K562 (cell line): ENCODE measurements around the gene PXK. TPM values are rescaled to one million over a fixed set of nuclear protein-coding genes. Genes with fewer than 3 reads are reported as not detected.

Experiments used
- ATAC-seq: fragments of 200-7000 bp; cut with Tn5 transposase; 3 replicates; pipeline ENCODE4 v1.9.1; 2020; ENCODE audit warnings: moderate library complexity
- BruUV-seq: library from RNA; stranded (reverse); fragments of 400-500 nt; replicated peaks from 2 replicates; lab custom pipeline; 2021; lab: Mats Ljungman, UMichigan
- CTCF ChIA-PET: fragments of 300-600 bp; formaldehyde crosslinking; extraction: SDS; loops from one replicate; lab custom pipeline; 2021; ENCODE audit warnings: low intra/inter-chr PET ratio; lab: Yijun Ruan, JAX
- POLR2A ChIA-PET: fragments of 300-600, 350-650 bp; sonication (Branson Sonifier 250); formaldehyde crosslinking; extraction: SDS; loops from one replicate; lab custom pipeline; 2021; ENCODE audit warnings: antibody characterized with exemption, inconsistent platforms; lab: Yijun Ruan, JAX
- DNase-seq, 4 experiments: peaks; one replicate each; pipeline versions ENCODE4 v3.0.0 to v3.0.0-alpha.2; 2011 to 2018; ENCODE audit warnings: low spot score in 3 of 4, mixed read lengths in 3 of 4; ENCODE audit errors: extremely low read depth in 1 of 4
- FAIRE-seq: peaks from 2 replicates; lab custom pipeline; 2011; peaks lifted over from hg19 to GRCh38; lab: Jason Lieb, UNC
- H2AFZ ChIP-seq: 2 replicates; pipeline ENCODE4 v1.6.0; 2011; ENCODE audit warnings: low read depth, low read length, control low read depth, inconsistent platforms
- H3K27ac ChIP-seq: fragments of 200-600 bp; 3 replicates; pipeline ENCODE4 v1.8.0; 2011; ENCODE audit warnings: low read depth, mild to moderate bottlenecking, control low read depth, inconsistent platforms, low read length, moderate library complexity, mixed read lengths; ENCODE audit errors: extremely low read depth
- H3K27me3 ChIP-seq, 2 experiments: fragments of 300-600 bp in 1 of 2; 2 replicates in 1 of 2; 3 replicates in 1 of 2; pipeline versions ENCODE4 v1.6.0 to v1.8.0; 2011; ENCODE audit warnings: inconsistent platforms in 2 of 2, low read length in 2 of 2, mild to moderate bottlenecking in 1 of 2, mixed read lengths in 1 of 2, moderate library complexity in 1 of 2; ENCODE audit not compliant: control insufficient read depth in 2 of 2, insufficient read depth in 2 of 2
- H3K36me3 ChIP-seq: fragments of 300-600 bp; 3 replicates; pipeline ENCODE4 v1.8.0; 2011; ENCODE audit warnings: mild to moderate bottlenecking, low read length, inconsistent platforms; ENCODE audit not compliant: control insufficient read depth, insufficient read depth
- H3K4me1 ChIP-seq, 2 experiments: fragments of 200-600 bp in 1 of 2; replicated peaks in 1 of 2; 2 replicates in 1 of 2; 3 replicates in 1 of 2; pipeline versions ENCODE4 v1.5.1 to v1.8.0; 2011; ENCODE audit warnings: inconsistent platforms in 2 of 2, low read length in 2 of 2, mild to moderate bottlenecking in 1 of 2, mixed read lengths in 1 of 2, moderate library complexity in 1 of 2; ENCODE audit not compliant: control insufficient read depth in 2 of 2, insufficient read depth in 2 of 2
- H3K4me2 ChIP-seq: 2 replicates; pipeline ENCODE4 v1.6.1; 2011; ENCODE audit warnings: low read length, control low read depth, inconsistent platforms, mixed read lengths; ENCODE audit not compliant: insufficient read depth
- H3K4me3 ChIP-seq: fragments of 200-600 bp; sonication (generic), shearing (Covaris generic); 2 replicates; pipeline ENCODE4 v1.5.1; 2016; ENCODE audit warnings: control low read depth, inconsistent platforms
- H3K79me2 ChIP-seq: fragments of 200-600 bp; 3 replicates; pipeline ENCODE4 v1.8.0; 2011; ENCODE audit warnings: low read length, inconsistent platforms; ENCODE audit not compliant: control insufficient read depth, insufficient read depth
- H3K9ac ChIP-seq, 2 experiments: 2 replicates each; pipeline versions ENCODE4 v1.6.0 to v1.6.1; 2011; ENCODE audit warnings: low read depth in 2 of 2, low read length in 2 of 2, control low read depth in 1 of 2, inconsistent platforms in 1 of 2, mild to moderate bottlenecking in 1 of 2, mixed read lengths in 1 of 2; ENCODE audit not compliant: insufficient read depth in 1 of 2
- H3K9me1 ChIP-seq: one replicate; pipeline ENCODE4 v1.6.0; 2011; ENCODE audit warnings: inconsistent platforms, mild to moderate bottlenecking, low read length, moderate library complexity; ENCODE audit not compliant: control insufficient read depth, insufficient read depth
- H3K9me3 ChIP-seq: replicated peaks from 2 replicates; pipeline ENCODE4 v1.5.1; 2011; ENCODE audit warnings: low read depth, low read length, inconsistent platforms; ENCODE audit not compliant: control insufficient read depth, insufficient read depth
- H4K20me1 ChIP-seq: replicated peaks from 2 replicates; pipeline ENCODE4 v1.6.1; 2011; ENCODE audit warnings: low read length, inconsistent platforms, mixed read lengths; ENCODE audit not compliant: control insufficient read depth, insufficient read depth
- ARHGAP35 ChIP-seq: fragments of 450-650 bp; IDR thresholded peaks from 2 replicates; pipeline ENCODE4 v1.6.1; 2018; ENCODE audit not compliant: partially characterized antibody
- EHMT2 ChIP-seq: fragments of 450-650 bp; IDR thresholded peaks from 2 replicates; pipeline ENCODE4 v1.6.1; 2018; ENCODE audit warnings: antibody characterized with exemption
- GABPA ChIP-seq: fragments of 200-800 bp; sonication (Bioruptor generic); conservative IDR thresholded peaks from 2 replicates; pipeline ENCODE4 v1.6.1; 2016; ENCODE audit warnings: low read depth, missing genetic modification characterization, missing compliant biosample characterization
- HDAC6 ChIP-seq: IDR thresholded peaks from 2 replicates; pipeline ENCODE4 v1.6.1; 2012; ENCODE audit warnings: low read depth, mild to moderate bottlenecking, control low read depth, inconsistent platforms, low read length, moderate library complexity
- HNRNPLL ChIP-seq: fragments of 200-400 bp; formaldehyde crosslinking; IDR thresholded peaks from 2 replicates; pipeline ENCODE4 v1.6.1; 2017; ENCODE audit warnings: low read length, low read depth, mild to moderate bottlenecking; ENCODE audit not compliant: poor library complexity, severe bottlenecking
- HOXB6 ChIP-seq: fragments of 250-450 bp; sonication (Bioruptor Pico); IDR thresholded peaks from 2 replicates; pipeline ENCODE4 v1.5.1; 2022; ENCODE audit warnings: mild to moderate bottlenecking, borderline replicate concordance
- KAT7 ChIP-seq: sonication (generic); formaldehyde crosslinking; IDR thresholded peaks from 2 replicates; pipeline ENCODE4 v1.8.0; 2022; ENCODE audit warnings: missing genetic modification reagents, mild to moderate bottlenecking, borderline replicate concordance
- REST ChIP-seq, 2 experiments: fragments of 450-650 bp; formaldehyde crosslinking in 1 of 2; IDR thresholded peaks; 2 replicates each; pipeline versions ENCODE4 v1.4.0 to v1.6.1; 2014 to 2020; ENCODE audit warnings: mild to moderate bottlenecking in 2 of 2, borderline replicate concordance in 1 of 2, low read depth in 1 of 2
- SMARCC2 ChIP-seq: fragments of 450-650 bp; IDR thresholded peaks from 2 replicates; pipeline ENCODE4 v1.6.1; 2017; ENCODE audit warnings: antibody characterized with exemption, moderate library complexity, mild to moderate bottlenecking, low read depth
- TCF3 ChIP-seq: sonication (generic); formaldehyde crosslinking; IDR thresholded peaks from 2 replicates; pipeline ENCODE4 v1.4.0; 2020; ENCODE audit warnings: mild to moderate bottlenecking, missing genetic modification reagents
- TFE3 ChIP-seq: fragments of 450-650 bp; formaldehyde crosslinking; IDR thresholded peaks from 2 replicates; pipeline ENCODE4 v1.4.0; 2020; ENCODE audit warnings: mild to moderate bottlenecking, mixed read lengths
- ZNF165 ChIP-seq: fragments of 250-450 bp; sonication (Bioruptor Pico); IDR thresholded peaks from 2 replicates; pipeline ENCODE4 v1.4.0; 2020; ENCODE audit warnings: borderline replicate concordance
- ZNF253 ChIP-seq: fragments of 250-450 bp; sonication (Bioruptor Pico); conservative IDR thresholded peaks from 2 replicates; pipeline ENCODE4 v1.6.1; 2021; ENCODE audit warnings: mild to moderate bottlenecking
- WGBS: fragments of 100-300 bp; shearing (Covaris generic); methylation state at CpG from one replicate; pipeline ENCODE4 v1.1.6; 2016; ENCODE audit warnings: low coverage, mixed read lengths; ENCODE audit not compliant: insufficient coverage; ENCODE audit errors: missing lambda C conversion rate; 5-methylcytosine and 5-hydroxymethylcytosine counted together
- in situ Hi-C: fragments of 300-500 bp; cut with MboI; formaldehyde crosslinking; loops from 4 replicates; pipeline ENCODE4 v1.15.0; 2018; ENCODE audit warnings: inconsistent platforms, mixed read lengths
- intact Hi-C: fragments of 100-400 bp; cut with micrococcal nuclease; formaldehyde crosslinking; loops from 2 replicates; pipeline ENCODE4 v1.14.2; 2022
- polyA plus RNA-seq, 8 experiments: library from polyadenylated mRNA; depleted of rRNA in 4 of 8; stranded (reverse) in 5 of 8; unstranded in 3 of 8; fragments of >200 nt; fragmentation: Nextera tagmentation in 2 of 8; fragmentation: Illumina TruSeq in 1 of 8; extraction: Ambion mirVana in 2 of 8; extraction: Trizol in 1 of 8; gene quantifications; 2 replicates each; pipeline versions ENCODE4 v1.2.1 to v1.2.3, GENCODE V29; 2011 to 2014; ENCODE audit warnings: inconsistent platforms in 1 of 8, missing spikeins in 1 of 8
- total RNA-seq, 7 experiments: library from RNA; depleted of rRNA in 6 of 7; stranded (reverse); fragments of >200 nt in 6 of 7; fragmentation: Illumina TruSeq in 2 of 7; extraction: Trizol in 2 of 7; gene quantifications; 2 replicates each; pipeline versions ENCODE4 v1.2.1 to v1.2.3, GENCODE V29; 2011 to 2021; ENCODE audit warnings: low replicate concordance in 1 of 7

Gene PXK
- total and polyA plus RNA-seq, 9 of the 15 experiments (the other 6 are each of a cell fraction or from before 2014, with no cell fraction given): 3.3 to 19.9 (median 11.3) TPM

DNA sequence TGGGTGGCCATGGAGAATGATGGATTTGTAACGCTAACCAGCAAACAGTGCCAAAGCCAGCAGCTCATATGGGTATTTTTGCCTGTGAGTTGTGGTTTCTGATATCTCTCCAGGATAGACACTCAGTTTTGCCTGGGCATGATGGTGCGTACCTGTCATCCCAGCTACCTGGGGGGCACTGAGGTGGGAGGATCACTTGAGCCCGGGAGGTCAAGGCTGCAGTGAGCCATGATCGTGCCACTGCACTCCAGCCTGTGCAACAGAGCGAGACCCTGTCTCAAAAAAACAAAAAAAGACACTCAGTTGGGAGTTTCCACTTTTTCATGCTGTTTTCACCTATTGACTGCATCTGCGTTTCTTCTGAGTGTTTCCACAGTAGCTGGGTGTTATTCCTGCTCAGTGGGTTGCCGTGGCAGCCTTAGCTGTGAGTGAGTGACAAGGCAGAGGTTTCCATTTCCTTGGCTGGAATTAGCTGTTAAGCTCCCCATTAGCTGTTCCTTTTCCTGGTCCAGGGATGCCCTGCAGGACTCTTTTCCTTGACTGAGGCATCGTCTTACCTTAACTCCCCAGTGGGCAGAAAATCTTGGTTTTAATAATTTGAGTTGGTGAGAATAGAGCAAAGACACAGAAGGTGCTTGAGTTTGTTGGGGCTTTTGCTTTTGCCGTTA lies 40.9 kb upstream of the PXK start:
- no TSS peak for BruUV-seq
- peaks cover 0 to 6% of the 10 kb centered on the region in 2 experiments; a peak in 1 of 5 replicates for H3K27me3 ChIP-seq
- ChIA-PET POLR2A (interaction anchor here (0.6 kb wide), 1 partner anchor 206 kb away, joined by 3 read pairs; no protein-coding TSS in a partner anchor), CTCF (no interaction called here)
- FAIRE-seq (no peak), ATAC-seq (no peak), DNase-seq (no peak)
- H3K36me3 ChIP-seq: no peaks in the 10 kb centered on the region
- H3K9me3 ChIP-seq: no peaks in the 10 kb centered on the region
- H3K9me1 ChIP-seq: no peaks in the 10 kb centered on the region
- WGBS: 9% methylated on average over 8 of the region's 9 CpGs
- no peak overlapping the region for H3K27ac ChIP-seq
- intact Hi-C loops (no loop called here), in situ Hi-C loops (no loop called here)
- no peak overlapping the region for H3K4me3 ChIP-seq
- no peaks in the 10 kb centered on the region for H4K20me1 ChIP-seq
- no peaks in the 10 kb centered on the region for H3K4me1 ChIP-seq
- no peak overlapping the region for H3K4me2 ChIP-seq
- H3K9ac ChIP-seq: no peak overlapping the region
- H2AFZ ChIP-seq: no peak overlapping the region
- H3K79me2 ChIP-seq: no peaks in the 10 kb centered on the region
- TF ChIP-seq HDAC6: no peak
- no peak for TF ChIP-seq HOXB6 (CRISPR knock-in tag)
- no peak for TF ChIP-seq REST (IDR thresholded peaks at IDR 0.05; ENCODE audit: borderline replicate concordance)
- TF ChIP-seq REST (CRISPR knock-in tag; IDR thresholded peaks at IDR 0.05; ENCODE audit: low read depth): no peak
- TF ChIP-seq ARHGAP35: no peak
- no peak for TF ChIP-seq ZNF165 (CRISPR knock-in tag)
- no peak for TF ChIP-seq TFE3 (CRISPR knock-in tag)
- TF ChIP-seq ZNF253 (CRISPR knock-in tag): no peak
- no peak for TF ChIP-seq SMARCC2
- TF ChIP-seq GABPA (tag): no peak
- TF ChIP-seq TCF3: no peak
- no peak for TF ChIP-seq EHMT2
- TF ChIP-seq KAT7 (CRISPR knock-in tag): no peak
- TF ChIP-seq HNRNPLL: no peak
